Vagina (tissue), 2 donors: ENCODE results near the gene SMC3.

Source experiments
- CTCF ChIP-seq, 3 experiments: fragments of 450-650 bp in 2 of 3; fragments of 200-600 bp in 1 of 3; sonication (generic) in 1 of 3; IDR thresholded peaks; one replicate each; pipeline ENCODE4 v1.5.1; 2017 to 2019; ENCODE audit warnings: antibody characterized with exemption in 3 of 3, mild to moderate bottlenecking in 2 of 3, moderate library complexity in 2 of 3
- POLR2A ChIP-seq, 2 donors: fragments of 450-650 bp; IDR thresholded peaks; one replicate each; pipeline ENCODE4 v1.6.1; 2017; ENCODE audit warnings: antibody characterized with exemption in 2 of 2, mild to moderate bottlenecking in 2 of 2, moderate library complexity in 2 of 2
- POLR2AphosphoS5 ChIP-seq, 2 donors: sonication (generic); formaldehyde crosslinking; IDR thresholded peaks; one replicate each; pipeline ENCODE4 v1.9.0; 2017; ENCODE audit warnings: antibody characterized with exemption in 2 of 2, mild to moderate bottlenecking in 2 of 2, low read depth in 1 of 2; ENCODE audit not compliant: insufficient read depth in 1 of 2

GRCh38 chr10:110648692-110649346 lies 81.3 kb downstream of the SMC3 start:
- no peak for TF ChIP-seq POLR2A (IDR thresholded peaks at IDR 0.05)
- no peak for TF ChIP-seq CTCF (IDR thresholded peaks at IDR 0.05)
- no peak for TF ChIP-seq POLR2AphosphoS5 (IDR thresholded peaks at IDR 0.05; ENCODE audit: insufficient read depth in 1 of 2, low read depth in 1 of 2)
